SK-N-SH treated with all-trans-retinoic acid at 6 μM for 48 hours (cell line): ENCODE measurements around the gene PSMB8.

Source experiments
- ATAC-seq: fragments of 200-7000 bp; cut with Tn5 transposase; 3 replicates; pipeline ENCODE4 v1.9.1; 2020; ENCODE audit warnings: mild to moderate bottlenecking, moderate library complexity
- ARNTL ChIP-seq: fragments of 450-650 bp; formaldehyde crosslinking; IDR thresholded peaks from 2 replicates; pipeline ENCODE4 v1.5.0; 2020; ENCODE audit warnings: low read depth, mild to moderate bottlenecking, moderate library complexity, borderline replicate concordance
- BACH2 ChIP-seq: fragments of 250-450 bp; sonication (Bioruptor Pico); IDR thresholded peaks from 2 replicates; pipeline ENCODE4 v1.9.0; 2021; ENCODE audit warnings: mild to moderate bottlenecking, borderline replicate concordance
- CSDC2 ChIP-seq: fragments of 250-450 bp; sonication (Bioruptor Pico); IDR thresholded peaks from 2 replicates; pipeline ENCODE4 v1.5.0; 2020; ENCODE audit warnings: mild to moderate bottlenecking, moderate library complexity
- ESRRG ChIP-seq: fragments of 250-450 bp; sonication (Bioruptor Pico); IDR thresholded peaks from 2 replicates; pipeline ENCODE4 v1.6.1; 2021; ENCODE audit warnings: mild to moderate bottlenecking
- GLIS3 ChIP-seq: fragments of 250-450 bp; sonication (Bioruptor Pico); IDR thresholded peaks from 2 replicates; pipeline ENCODE4 v1.5.0; 2020; ENCODE audit warnings: mild to moderate bottlenecking, moderate library complexity
- ISL1 ChIP-seq: fragments of 250-450 bp; sonication (Bioruptor Pico); IDR thresholded peaks from 2 replicates; pipeline ENCODE4 v2.1.2; 2022; ENCODE audit warnings: mild to moderate bottlenecking, moderate library complexity
- OSR1 ChIP-seq: fragments of 250-450 bp; sonication (Bioruptor Pico); IDR thresholded peaks from 2 replicates; pipeline ENCODE4 v1.8.0; 2022; ENCODE audit warnings: moderate library complexity, mild to moderate bottlenecking, inconsistent platforms
- PPARA ChIP-seq: fragments of 250-450 bp; sonication (Bioruptor Pico); IDR thresholded peaks from 2 replicates; pipeline ENCODE4 v1.5.0; 2020; ENCODE audit warnings: mild to moderate bottlenecking, borderline replicate concordance
- RARB ChIP-seq: fragments of 250-450 bp; sonication (Bioruptor Pico); IDR thresholded peaks from 2 replicates; pipeline ENCODE4 v1.8.0; 2021; ENCODE audit warnings: mild to moderate bottlenecking, moderate library complexity
- SNAI2 ChIP-seq: fragments of 250-450 bp; sonication (Bioruptor Pico); IDR thresholded peaks from 2 replicates; pipeline ENCODE4 v1.5.0; 2020; ENCODE audit warnings: mild to moderate bottlenecking, moderate library complexity
- TCF4 ChIP-seq: fragments of 250-450 bp; sonication (Bioruptor Pico); IDR thresholded peaks from 2 replicates; pipeline ENCODE4 v1.8.0; 2021; ENCODE audit warnings: mild to moderate bottlenecking, moderate library complexity, borderline replicate concordance
- TOX ChIP-seq: fragments of 250-450 bp; sonication (Bioruptor Pico); IDR thresholded peaks from 2 replicates; pipeline ENCODE4 v1.8.0; 2021; ENCODE audit warnings: mild to moderate bottlenecking, moderate library complexity, borderline replicate concordance
- ZC3H10 ChIP-seq: fragments of 250-450 bp; sonication (Bioruptor Pico); IDR thresholded peaks from 2 replicates; pipeline ENCODE4 v1.5.1; 2021; ENCODE audit warnings: mild to moderate bottlenecking, moderate library complexity
- ZFP3 ChIP-seq: fragments of 250-450 bp; sonication (Bioruptor Pico); IDR thresholded peaks from 2 replicates; pipeline ENCODE4 v1.5.0; 2020; ENCODE audit warnings: mild to moderate bottlenecking, moderate library complexity
- ZFP30 ChIP-seq: fragments of 450-650 bp; formaldehyde crosslinking; IDR thresholded peaks from 2 replicates; pipeline ENCODE4 v1.5.0; 2022; ENCODE audit warnings: mild to moderate bottlenecking, moderate library complexity
- ZNF565 ChIP-seq: fragments of 450-650 bp; formaldehyde crosslinking; conservative IDR thresholded peaks from 2 replicates; pipeline ENCODE4 v1.5.0; 2020; ENCODE audit warnings: low read depth, mild to moderate bottlenecking, moderate library complexity
- ZNF70 ChIP-seq: fragments of 450-650 bp; formaldehyde crosslinking; IDR thresholded peaks from 2 replicates; pipeline ENCODE4 v1.5.0; 2020; ENCODE audit warnings: mild to moderate bottlenecking, moderate library complexity
- ZNF8 ChIP-seq: fragments of 450-650 bp; formaldehyde crosslinking; IDR thresholded peaks from 2 replicates; pipeline ENCODE4 v1.5.0; 2020; ENCODE audit warnings: mild to moderate bottlenecking, moderate library complexity
- TF ChIP-seq, protein P1 (sequence below): fragments of 250-450 bp; sonication (Bioruptor Pico); IDR thresholded peaks from 2 replicates; pipeline ENCODE4 v1.8.0; 2021; ENCODE audit warnings: low read depth, mild to moderate bottlenecking, moderate library complexity, borderline replicate concordance
- TF ChIP-seq, protein P2 (sequence below): fragments of 250-450 bp; sonication (Bioruptor Pico); IDR thresholded peaks from 2 replicates; pipeline ENCODE4 v1.5.1; 2020; ENCODE audit warnings: low read depth, mild to moderate bottlenecking, moderate library complexity
- TF ChIP-seq, protein P3 (sequence below): fragments of 250-450 bp; sonication (Bioruptor Pico); IDR thresholded peaks from 2 replicates; pipeline ENCODE4 v1.8.0; 2020; ENCODE audit warnings: mild to moderate bottlenecking, moderate library complexity, borderline replicate concordance
- TF ChIP-seq, protein P4 (sequence below): fragments of 250-450 bp; sonication (Bioruptor Pico); IDR thresholded peaks from 2 replicates; pipeline ENCODE4 v1.5.1; 2021; ENCODE audit warnings: mild to moderate bottlenecking, moderate library complexity

Gene PSMB8

DNA sequence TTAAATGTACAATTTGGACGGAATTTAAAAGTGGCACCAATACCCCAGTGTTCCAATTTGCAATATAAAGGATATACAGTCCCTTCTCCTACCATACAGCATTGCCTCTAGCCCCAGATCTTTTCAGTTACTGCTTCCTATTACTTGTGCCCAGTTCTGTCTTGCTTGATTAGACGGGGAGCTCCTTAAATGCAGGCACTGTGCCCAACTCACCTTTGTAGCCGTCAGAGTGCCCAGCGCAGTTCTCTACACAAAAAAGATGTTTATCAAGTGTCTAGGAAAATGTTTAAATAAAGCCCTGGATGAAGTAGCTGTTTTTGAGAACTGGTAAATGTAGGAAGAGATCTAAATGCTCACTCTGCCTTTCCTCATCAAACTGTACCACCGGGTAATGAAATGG is 12.9 kb downstream of the PSMB8 start (continued):
- TF ChIP-seq, protein P1, sequence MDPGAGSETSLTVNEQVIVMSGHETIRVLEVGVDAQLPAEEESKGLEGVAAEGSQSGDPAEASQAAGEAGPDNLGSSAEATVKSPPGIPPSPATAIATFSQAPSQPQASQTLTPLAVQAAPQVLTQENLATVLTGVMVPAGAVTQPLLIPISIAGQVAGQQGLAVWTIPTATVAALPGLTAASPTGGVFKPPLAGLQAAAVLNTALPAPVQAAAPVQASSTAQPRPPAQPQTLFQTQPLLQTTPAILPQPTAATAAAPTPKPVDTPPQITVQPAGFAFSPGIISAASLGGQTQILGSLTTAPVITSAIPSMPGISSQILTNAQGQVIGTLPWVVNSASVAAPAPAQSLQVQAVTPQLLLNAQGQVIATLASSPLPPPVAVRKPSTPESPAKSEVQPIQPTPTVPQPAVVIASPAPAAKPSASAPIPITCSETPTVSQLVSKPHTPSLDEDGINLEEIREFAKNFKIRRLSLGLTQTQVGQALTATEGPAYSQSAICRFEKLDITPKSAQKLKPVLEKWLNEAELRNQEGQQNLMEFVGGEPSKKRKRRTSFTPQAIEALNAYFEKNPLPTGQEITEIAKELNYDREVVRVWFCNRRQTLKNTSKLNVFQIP (CRISPR knock-in tag) = no peak
- TF ChIP-seq PPARA (CRISPR knock-in tag) = no peak
- no peak for TF ChIP-seq ZC3H10
- TF ChIP-seq ZFP30 (CRISPR knock-in tag) = no peak
- no peak for TF ChIP-seq ZNF565 (CRISPR knock-in tag)
- TF ChIP-seq ZFP3 (CRISPR knock-in tag) = no peak
- TF ChIP-seq RARB = no peak

DNA sequence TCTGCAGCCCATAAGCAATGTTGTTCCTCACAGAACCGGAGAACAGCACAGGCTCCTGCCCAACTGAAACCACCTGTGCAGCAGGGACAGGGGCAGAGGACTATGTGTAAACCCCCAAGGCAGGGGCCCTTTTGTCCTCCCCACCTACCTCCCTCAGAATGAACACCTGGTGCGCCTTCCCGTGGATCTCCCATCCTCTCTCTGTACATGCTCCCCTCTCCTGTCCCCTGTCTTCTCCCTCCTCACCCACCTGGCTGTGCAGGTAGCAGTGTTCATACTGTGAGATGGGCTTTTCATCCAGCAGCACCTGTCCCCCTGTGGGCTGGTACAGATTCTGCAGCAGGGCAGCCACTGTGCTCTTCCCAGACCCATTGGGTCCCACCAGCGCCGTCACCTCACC is 13.8 kb downstream of the PSMB8 start:
- no peak for ATAC-seq
- TF ChIP-seq TOX (CRISPR knock-in tag) (no peak), ZNF70 (CRISPR knock-in tag) (no peak), RARB (no peak), ZNF565 (CRISPR knock-in tag) (no peak), ZNF8 (CRISPR knock-in tag) (no peak), TCF4 (no peak), GLIS3 (CRISPR knock-in tag) (no peak), ESRRG (CRISPR knock-in tag) (no peak), PPARA (CRISPR knock-in tag) (no peak), CSDC2 (CRISPR knock-in tag) (no peak), ISL1 (no peak), ZC3H10 (no peak), OSR1 (no peak), ZFP30 (CRISPR knock-in tag) (no peak), BACH2 (CRISPR knock-in tag) (no peak), ARNTL (CRISPR knock-in tag) (no peak)
- TF ChIP-seq, protein P1 (CRISPR knock-in tag) = no peak

DNA sequence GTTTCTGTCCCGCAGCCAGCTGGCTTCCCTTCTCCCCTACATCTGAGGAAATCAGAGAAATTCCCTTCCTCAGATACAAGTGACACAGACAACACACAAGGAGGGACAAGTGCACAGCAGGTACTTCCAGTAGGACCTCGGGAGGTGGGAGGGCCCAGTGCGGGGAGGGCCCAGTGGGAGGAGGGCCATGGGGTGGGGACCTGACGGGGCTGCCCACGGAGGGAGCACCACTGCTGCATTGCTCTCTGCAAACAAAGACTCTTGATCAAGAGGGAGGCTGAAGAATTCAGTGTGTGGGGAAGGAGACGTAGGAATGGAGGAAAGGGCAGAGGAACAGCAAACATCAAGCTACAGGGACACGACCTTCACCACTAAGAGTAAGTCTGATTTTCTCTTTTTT is 14.4 kb downstream of the PSMB8 start:
- TF ChIP-seq ZNF8 (CRISPR knock-in tag) (no peak), BACH2 (CRISPR knock-in tag) (no peak), OSR1 (no peak), RARB (no peak), ZC3H10 (no peak), ARNTL (CRISPR knock-in tag) (no peak), TCF4 (no peak), ESRRG (CRISPR knock-in tag) (no peak), ZNF565 (CRISPR knock-in tag) (no peak), SNAI2 (CRISPR knock-in tag) (no peak), PPARA (CRISPR knock-in tag) (no peak), ZFP30 (CRISPR knock-in tag) (no peak), TOX (CRISPR knock-in tag) (no peak), ISL1 (no peak)
- TF ChIP-seq, protein P2, sequence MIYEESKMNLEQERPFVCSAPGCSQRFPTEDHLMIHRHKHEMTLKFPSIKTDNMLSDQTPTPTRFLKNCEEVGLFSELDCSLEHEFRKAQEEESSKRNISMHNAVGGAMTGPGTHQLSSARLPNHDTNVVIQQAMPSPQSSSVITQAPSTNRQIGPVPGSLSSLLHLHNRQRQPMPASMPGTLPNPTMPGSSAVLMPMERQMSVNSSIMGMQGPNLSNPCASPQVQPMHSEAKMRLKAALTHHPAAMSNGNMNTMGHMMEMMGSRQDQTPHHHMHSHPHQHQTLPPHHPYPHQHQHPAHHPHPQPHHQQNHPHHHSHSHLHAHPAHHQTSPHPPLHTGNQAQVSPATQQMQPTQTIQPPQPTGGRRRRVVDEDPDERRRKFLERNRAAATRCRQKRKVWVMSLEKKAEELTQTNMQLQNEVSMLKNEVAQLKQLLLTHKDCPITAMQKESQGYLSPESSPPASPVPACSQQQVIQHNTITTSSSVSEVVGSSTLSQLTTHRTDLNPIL (CRISPR knock-in tag) = no peak
- TF ChIP-seq, protein P3, sequence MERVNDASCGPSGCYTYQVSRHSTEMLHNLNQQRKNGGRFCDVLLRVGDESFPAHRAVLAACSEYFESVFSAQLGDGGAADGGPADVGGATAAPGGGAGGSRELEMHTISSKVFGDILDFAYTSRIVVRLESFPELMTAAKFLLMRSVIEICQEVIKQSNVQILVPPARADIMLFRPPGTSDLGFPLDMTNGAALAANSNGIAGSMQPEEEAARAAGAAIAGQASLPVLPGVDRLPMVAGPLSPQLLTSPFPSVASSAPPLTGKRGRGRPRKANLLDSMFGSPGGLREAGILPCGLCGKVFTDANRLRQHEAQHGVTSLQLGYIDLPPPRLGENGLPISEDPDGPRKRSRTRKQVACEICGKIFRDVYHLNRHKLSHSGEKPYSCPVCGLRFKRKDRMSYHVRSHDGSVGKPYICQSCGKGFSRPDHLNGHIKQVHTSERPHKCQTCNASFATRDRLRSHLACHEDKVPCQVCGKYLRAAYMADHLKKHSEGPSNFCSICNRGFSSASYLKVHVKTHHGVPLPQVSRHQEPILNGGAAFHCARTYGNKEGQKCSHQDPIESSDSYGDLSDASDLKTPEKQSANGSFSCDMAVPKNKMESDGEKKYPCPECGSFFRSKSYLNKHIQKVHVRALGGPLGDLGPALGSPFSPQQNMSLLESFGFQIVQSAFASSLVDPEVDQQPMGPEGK = no peak
- TF ChIP-seq, protein P4, sequence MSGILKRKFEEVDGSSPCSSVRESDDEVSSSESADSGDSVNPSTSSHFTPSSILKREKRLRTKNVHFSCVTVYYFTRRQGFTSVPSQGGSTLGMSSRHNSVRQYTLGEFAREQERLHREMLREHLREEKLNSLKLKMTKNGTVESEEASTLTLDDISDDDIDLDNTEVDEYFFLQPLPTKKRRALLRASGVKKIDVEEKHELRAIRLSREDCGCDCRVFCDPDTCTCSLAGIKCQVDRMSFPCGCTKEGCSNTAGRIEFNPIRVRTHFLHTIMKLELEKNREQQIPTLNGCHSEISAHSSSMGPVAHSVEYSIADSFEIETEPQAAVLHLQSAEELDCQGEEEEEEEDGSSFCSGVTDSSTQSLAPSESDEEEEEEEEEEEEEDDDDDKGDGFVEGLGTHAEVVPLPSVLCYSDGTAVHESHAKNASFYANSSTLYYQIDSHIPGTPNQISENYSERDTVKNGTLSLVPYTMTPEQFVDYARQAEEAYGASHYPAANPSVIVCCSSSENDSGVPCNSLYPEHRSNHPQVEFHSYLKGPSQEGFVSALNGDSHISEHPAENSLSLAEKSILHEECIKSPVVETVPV (CRISPR knock-in tag) = no peak

More for the DNA sequence above, 14.4 kb downstream of the PSMB8 start:
- no peak for ATAC-seq
